Stimulated activated CD4-positive, alpha-beta T cell treated with anti-CD3 and anti-CD28 coated beads, Interleukin-1b, Interleukin-23, amount 100 ng/mL, for 24 hours (primary cell): ENCODE data around the gene ITPR2.

Experiments used
- DNase-seq, 4 experiments: peaks; one replicate each; pipeline ENCODE4 v3.0.0-alpha.2; 2020; ENCODE audit warnings: low read depth in 4 of 4, low spot score in 1 of 4

The ITPR2 gene

DNA sequence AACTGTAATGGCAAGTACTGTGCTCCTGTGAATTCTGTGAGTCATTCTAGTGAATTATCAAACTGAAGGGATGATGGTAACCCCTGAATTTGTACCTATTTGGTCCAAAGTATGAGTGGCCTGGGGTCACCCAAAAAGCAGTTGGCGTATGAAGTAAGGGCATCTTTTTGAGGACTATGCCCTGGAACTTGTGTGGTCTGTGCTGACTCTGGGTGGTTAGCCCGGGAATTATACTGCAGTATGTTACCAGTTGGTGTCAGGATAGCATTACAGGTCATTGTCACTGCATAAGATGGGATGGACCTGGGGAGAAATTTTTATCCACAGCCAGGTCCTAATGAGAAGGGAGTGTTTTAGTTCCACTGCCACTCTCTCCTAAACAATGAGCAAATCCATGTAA, 462.9 kb downstream of the ITPR2 start:
- DNase-seq = no peak

DNA sequence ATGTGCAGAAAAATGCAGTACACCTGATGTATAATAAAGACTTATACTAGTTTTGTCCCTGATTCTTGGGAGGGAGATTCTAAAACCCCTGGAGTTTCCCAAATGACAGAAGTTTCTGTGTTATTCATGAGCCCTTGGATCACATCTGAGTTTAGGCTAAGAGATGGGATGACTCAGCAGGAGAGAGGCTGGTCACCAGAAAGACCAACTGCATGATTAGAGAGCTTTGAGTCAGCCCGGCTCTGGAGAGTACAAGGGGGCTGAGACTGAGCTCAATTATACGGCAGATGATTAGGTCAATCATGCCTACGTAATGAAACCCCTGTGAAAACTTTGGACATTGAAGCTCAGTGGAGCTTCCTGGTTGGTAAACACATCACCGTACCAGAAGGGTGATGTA, 463.4 kb downstream of the ITPR2 start:
- no peak for DNase-seq

DNA sequence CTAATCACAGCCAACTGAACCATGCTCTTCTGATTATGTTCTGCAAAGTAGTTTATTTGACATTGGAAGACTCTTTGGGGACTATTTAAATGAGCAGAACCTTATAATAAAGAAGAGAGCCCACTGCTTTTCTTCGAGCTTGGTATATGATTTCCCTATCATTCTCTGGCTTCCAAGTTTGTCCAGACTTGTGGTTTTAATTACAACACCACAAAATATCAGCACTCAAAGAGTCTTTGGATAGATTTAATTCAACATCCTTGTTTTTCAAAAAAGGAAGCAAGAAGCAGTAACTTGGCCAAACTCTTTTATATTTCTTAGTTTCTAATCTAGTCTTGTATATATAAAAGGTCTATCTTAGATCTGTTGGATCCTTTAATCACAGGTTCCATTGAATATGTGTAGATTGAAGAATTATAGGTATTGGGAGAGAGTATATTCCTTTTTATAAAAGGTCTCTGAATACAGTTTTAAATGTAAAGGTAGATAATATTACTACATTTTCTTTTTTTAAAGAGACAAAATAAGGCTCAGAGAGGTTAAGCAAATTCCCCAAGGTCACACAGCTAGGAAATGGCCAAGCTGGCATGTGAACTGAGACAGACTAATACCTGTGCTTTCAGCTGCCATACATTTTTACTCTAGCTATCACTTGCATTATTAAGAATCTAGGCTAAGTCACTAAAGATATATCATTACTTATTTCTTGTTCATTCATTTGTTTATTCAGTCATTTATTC, 464.8 kb downstream of the ITPR2 start:
- DNase-seq = no peak

DNA sequence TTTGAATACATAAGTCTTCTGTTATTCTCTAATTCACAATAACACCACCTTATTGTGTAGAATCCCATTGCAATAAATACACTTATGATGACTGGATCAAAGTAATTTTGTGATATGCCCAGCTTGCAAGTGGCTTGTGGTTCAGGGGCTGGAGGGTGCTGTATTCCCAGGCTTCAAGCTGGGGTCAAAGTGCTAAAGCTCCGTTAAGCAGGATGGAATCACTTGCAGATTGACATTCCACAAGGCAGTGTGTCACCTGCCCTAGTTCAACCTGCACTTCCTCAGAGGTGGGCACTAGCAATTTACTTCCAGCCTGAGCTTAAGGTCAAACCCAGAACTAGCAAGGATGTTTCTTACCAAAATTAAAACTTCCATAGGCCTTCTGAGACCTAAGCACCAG, 471.0 kb downstream of the ITPR2 start:
- no peak for DNase-seq

DNA sequence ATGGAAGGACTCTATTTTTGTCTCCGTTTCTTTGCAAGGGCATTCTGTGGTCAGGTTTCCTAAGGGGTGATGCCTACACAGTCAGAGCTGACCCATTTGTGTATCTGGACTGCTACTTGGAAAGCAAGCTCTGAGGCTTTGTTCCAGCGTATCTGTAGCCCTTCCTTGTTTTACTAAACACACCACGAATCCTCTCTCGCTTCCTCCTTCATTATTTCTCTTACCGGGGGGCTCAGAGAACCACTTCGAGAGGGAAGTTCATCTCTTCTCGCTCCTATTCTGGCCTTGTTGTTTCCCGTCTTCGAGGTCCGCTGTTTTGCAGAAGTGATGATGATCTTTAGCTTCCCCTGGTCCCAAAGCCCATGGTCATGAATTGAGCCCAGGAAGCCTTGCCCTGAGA, 472.9 kb downstream of the ITPR2 start:
- DNase-seq = no peak

DNA sequence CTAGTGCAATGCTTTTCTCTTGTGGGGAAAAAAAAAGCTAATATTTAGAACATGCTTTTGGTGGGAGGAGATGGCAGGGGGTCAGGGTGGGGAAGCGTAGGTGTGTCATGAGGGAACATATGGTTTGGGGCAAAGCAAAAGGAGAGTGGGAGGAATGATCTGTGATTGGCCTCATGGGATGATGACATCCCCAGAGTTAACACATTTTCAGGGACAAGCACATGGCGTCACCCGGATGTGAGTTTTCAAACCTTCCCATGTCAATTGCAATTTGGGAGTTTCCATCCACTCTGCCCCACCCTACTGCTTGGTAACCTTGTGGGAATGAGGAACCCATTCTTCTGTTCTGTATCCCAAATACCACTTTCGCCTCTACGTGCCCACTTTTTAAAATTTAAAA, 473.4 kb downstream of the ITPR2 start:
- DNase-seq = no peak

DNA sequence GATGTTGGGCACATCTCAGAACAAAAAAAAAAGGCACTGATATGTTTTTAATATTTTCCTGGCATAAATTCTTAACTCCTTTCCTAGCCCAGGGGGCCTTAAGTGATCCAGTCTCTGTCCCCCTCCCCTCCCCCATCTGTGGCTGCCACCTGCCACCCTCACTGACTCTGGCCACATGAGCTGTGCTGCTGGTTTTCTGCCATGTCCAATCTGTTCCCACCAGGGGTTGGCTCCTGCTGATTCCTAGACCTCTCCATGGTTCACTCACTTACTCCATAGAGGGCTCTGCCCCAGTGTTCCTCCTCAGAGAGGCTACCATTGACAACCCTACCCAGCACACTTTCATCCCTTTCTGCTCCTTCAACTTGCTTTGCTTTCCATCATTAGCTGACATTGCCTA, 474.3 kb downstream of the ITPR2 start:
- no peak for DNase-seq

DNA sequence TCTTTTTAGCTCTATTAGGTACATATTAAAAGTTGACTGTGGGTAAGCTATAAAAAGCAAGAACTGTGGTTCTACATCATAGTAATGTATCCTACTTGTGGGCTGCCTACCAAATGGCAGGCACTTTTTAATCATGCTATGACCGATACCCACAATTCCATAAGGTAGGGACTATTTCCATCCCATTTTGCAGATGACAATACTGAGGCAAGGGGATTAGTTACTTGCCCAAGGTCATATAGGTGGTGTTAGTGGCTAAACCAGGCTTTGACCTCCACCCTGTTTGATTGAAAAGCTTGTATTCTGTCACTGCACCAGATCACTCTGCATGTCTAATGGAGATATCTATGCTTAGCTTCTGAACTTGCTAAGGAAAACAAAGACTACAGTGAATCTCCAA, 485.7 kb downstream of the ITPR2 start:
- no peak for DNase-seq

DNA sequence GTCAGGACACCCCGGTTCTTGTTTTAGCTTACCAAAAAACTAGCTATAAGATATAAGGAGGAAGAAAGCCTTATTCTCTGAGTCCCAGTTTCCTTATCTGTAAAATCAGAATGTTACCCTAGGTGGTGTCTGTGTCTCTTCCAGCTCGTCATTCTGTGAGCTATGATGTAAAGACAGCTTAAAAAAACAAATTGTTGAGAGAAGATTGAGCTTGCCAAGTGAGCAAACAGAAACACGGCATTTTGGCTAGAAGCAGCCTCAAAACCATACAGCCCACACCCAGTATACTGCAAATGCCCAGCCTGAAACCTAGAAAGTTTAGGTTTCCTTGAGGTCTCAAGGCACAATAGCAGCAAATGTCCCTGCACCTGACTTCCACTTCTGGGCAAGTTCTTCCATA, 486.3 kb downstream of the ITPR2 start:
- DNase-seq = no peak

DNA sequence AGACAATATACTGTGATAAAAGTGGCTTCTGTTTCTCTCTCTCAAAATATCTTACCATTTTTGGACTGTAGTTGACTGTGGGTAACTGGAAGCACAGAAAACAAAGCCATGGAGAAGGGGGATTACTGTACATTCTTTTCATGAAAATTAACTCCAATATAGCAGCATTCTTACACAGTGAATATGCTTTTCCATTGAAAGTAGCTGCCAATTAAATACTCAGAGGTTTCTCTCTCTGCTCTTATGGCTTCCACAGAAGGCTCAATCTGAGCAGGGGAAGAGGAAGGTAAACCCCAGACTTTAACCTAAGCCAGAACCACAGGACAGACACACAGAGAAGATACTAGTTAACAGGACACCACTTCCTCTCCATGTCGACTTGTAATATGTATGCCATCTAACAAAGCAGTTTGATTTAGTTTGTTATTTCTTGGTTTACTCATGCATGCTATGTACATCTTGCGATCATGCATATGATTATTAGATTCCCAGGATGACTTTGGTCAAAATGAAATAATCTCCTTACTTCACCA, 487.5 kb downstream of the ITPR2 start:
- no peak for DNase-seq

DNA sequence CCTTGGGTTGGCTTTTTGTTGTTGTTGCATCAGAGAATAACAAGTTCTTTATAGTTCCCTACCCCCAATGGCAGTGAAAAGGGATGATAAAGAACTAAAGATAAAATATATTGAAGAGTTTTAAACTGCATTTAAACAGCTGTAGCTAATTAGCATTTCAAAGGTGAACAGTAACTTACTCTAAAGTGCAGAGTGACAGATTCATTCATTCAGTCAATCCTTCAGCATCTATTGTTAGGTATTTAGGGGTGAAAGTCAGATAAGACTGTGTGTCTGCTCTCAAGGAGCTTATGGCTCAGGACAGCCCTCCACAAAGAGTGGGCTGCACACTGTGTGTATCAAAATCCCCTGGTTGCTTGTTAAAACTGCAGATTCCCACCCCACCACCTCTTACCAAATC, 491.5 kb downstream of the ITPR2 start:
- no peak for DNase-seq

DNA sequence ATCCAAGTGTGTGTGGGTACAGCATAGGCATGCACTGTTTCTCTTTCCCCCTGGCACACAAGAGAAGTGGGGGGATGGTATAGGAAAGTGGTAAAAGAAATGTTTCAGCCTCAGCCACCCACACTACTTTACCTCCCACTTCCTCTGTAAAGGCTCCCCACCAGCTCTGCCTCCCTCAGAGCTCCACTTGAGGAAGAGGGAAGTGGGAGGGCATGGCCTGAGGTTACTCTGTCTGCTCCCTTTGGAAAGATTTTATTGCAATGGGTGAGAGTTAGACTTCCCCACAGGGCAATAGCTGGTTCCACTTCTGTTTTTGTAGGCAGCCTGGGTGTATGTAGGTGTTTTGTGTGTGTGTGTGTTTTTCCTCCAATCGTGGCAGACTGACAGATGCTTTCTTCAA, 492.3 kb downstream of the ITPR2 start:
- no peak for DNase-seq

DNA sequence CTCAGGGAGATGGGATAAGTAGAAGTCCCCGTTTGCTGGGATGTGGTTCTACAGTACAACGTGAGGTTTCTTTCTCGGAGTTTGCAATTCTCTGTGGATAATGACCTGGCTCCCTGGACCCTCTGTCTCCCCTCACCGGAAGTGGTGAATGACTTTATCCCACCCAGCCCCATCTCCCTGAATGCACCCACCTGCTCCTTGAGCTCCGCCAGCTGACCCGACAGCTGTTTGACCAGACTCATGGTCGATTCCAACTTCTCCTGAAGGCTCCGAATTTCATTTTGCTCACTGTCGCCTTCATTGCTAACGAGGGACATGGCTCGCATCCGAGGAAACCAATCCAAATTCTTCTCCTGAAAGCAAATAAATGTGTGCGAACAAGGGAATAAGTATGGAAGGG, 493.0 kb downstream of the ITPR2 start:
- DNase-seq = no peak

DNA sequence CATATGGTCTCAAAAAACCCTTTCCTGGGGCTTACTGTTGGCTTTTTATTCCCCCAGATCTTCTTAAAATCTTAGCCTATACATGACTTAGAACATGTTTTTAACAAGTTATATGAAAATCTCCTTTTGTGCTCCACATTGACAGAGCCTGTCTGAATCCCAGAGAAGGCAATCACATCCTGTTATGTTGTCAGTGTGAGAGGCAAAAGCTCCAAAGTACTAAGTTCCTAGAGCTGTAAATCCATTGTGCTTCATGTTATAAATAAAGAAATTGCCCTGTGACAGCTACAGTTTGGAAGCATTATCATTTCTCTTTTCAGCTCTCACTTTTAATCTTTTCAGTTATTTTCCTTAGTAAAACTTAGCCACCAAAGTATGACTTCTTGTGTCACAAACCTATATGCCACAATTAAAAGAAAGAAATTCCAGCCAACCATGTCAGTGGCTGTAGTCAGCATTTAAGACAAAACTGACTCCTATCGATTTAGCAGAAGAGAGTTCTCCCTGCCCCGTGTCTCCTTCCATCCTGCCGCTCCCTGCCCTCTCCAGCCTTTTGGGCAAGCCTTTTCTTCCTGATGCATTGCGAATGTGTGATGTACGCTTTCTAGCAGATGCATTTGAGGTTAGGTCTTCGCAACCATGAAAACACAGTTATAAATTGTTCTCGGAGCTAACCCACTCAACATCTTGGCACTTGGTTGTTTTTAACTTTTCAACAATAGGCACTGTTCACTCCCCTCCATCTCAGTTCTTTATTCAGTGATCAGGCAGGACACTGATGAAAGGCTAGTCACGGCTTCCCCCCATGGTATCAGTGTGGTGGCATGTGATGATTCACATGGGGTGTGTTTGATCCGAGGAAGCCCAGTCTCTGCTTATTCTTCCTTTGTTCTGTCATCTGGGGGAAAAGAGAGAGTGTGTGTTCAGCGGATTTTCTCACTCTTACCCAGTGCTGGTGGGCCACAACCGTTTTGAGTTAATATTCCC, 494.1 kb downstream of the ITPR2 start:
- no peak for DNase-seq

DNA sequence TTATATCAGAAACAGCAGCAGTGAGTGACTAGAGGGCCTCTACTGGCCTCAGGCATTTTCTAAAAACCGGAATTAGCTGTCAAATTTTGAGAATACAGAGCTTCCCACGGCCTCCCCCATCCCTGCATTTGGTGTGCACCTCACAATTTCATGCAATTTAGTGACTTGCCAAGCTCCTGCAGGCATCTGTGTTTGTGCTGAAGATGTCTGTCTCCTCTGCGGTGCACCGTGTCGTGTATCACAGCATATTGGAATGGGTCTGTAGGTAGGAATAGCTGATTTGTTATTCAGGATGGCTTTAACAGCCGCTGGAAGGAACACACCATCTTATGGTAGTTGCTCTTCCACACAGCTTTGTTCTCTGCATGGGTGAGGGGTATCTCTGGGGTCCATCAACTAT, 497.3 kb downstream of the ITPR2 start:
- no peak for DNase-seq

DNA sequence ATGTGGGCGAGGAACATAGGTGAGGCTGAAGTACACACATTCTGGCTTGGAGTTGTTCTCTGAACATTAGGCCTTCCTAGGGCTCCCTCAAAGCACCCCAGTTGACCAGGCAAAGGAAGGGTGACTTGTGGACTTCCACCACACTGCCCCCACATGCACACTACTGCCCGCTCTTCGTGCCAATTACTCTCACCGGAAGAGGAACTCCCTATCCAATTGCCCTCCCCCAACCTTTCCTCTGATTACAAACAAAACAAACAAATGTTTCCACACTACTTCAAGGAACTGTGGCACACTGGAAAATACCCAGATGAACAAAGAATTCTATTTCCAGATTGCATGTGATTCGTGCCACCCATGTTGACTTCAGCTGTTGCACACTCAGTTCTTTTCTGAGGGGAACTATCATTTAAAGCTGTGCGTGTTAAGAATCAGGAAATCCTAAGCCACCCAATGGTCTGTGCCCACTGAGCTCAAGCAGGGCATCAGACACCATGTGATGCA, 498.3 kb downstream of the ITPR2 start:
- DNase-seq = no peak

DNA sequence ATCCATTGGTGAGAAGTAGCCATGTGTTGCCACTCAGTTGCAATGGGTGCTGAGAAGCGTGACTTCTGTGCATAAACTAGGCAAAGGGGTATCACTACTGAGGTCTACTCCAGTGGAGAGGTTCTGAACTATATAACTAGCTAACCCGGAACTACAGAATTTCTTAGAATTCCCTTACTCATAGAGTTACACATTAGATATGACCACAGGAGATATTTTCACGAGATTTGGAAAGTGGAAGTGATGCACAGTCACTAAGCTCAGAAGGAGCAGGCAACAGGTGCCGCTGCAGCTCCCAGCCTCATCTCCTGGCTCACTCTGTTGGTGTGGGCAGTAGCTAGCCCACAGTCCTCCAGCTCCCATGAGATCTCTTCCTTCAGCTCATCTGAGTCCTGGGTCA, 501.0 kb downstream of the ITPR2 start:
- no peak for DNase-seq

DNA sequence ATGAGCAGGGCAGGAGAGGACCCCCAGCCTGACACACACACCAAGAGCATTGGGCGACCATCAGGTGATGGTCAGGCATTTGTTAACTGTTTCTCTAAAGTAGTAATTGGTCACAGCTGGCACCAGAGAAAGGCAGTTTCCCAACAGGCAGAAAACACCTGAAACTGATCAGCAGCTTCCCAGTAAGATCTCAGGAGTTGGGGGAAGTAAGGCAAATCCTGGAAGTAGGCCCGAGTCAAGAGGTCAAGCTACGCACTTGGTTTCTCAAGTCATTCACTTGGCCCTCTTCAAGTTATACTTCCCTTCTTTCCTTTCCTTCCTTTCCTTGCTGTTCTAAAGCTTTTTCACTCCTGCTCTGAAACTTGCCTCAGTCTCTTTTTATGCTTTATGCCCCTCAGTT, 501.9 kb downstream of the ITPR2 start:
- DNase-seq = no peak

DNA sequence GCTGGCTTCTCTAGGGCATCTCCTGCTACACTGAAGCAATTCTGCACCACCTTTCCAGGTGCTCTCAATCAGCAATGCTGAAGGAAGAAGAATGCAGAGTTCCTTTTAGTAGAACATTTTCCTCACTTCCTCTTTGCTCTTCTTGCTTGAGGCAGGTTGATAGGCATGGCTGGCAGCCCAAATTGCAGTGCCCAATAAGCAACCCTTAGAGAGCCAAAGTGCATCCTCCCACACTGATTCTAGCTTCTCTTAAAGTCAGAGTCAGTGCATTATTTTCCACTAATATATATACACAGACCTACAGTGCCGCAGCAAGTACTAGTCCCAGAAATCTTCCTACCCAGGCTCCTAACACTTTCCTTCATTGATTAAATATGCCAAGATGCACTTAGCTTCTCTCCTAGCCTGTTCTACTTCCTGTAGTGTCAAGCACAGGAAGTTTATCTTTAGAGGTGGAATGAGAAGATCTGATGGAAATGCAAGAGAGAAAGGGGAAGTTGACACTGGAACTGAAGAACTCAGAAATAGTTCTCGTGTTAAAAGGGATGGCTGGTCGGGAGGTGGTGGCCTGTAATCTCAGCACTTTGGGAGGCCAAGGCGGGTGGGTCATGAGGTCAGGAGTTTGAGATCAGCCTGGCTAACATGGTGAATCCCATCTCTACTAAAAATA, 504.9 kb downstream of the ITPR2 start:
- no peak for DNase-seq

DNA sequence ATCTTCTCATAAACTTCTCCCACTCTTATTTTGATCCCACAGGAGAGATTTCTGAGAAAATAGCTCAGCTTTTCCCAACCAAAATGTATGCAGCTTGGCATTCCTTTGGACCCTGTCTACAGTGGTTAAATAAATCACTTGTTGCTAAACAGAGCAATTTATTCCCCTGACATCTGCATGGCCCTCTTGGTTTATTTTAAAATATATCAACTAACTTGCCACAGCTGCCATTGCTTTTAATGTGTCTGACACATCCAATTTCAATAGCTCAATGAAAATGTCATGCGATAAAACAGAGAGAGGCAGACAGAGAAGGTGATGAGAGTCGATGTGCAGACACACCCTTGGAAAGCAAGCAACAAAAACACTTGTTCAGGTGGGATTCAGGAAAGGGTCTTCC, 509.3 kb downstream of the ITPR2 start:
- DNase-seq = no peak

DNA sequence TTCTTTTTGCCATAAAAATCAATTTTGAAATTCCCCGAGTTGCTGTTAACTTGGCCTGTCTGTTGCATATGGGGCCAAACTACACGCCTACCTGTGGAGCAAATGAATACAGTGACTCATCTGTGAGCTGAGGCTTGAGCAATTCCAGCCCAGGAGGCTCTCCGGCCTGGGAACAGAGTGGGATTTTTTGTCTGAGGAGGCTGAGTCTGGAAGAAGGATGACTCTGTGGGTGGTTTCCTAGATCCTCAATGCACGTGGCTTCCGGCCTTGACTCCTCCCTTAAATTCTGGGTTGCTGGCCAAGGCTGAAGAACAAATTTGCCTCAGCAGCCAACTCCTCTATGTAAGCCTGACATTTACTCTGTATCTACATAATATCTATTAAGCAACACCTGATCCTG, 513.5 kb downstream of the ITPR2 start:
- no peak for DNase-seq
